GM18907 (cell line): ENCODE results near the gene TRMU.

ENCODE experiments used
- ATAC-seq: cut with Tn5 transposase; IDR thresholded peaks from one replicate; pipeline ENCODE4 v1.9.1; 2021; ENCODE audit warnings: mild to moderate bottlenecking, moderate library complexity; ENCODE audit not compliant: unreplicated experiment

The TRMU gene

DNA sequence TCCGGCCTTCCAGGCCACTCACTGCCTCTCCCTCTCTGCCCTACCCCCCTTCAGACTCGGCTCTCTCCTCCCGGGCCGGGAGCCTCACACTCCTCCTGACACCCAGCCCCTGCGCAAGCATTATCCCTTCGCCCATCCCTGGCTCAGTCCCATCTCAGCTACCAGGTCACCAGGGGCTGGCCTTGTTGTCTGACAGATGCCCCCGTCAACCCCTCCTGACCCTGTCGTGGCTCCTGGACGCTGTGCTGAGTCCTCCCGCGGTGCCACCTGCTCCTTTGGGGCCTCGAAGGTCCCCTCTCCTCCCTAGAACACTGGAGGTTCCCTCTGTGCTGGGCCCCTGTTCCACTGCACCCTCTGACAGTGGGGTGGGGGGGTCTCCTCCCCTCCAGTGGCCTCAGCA is 32.9 kb downstream of the TRMU start:
- ATAC-seq = no peak

DNA sequence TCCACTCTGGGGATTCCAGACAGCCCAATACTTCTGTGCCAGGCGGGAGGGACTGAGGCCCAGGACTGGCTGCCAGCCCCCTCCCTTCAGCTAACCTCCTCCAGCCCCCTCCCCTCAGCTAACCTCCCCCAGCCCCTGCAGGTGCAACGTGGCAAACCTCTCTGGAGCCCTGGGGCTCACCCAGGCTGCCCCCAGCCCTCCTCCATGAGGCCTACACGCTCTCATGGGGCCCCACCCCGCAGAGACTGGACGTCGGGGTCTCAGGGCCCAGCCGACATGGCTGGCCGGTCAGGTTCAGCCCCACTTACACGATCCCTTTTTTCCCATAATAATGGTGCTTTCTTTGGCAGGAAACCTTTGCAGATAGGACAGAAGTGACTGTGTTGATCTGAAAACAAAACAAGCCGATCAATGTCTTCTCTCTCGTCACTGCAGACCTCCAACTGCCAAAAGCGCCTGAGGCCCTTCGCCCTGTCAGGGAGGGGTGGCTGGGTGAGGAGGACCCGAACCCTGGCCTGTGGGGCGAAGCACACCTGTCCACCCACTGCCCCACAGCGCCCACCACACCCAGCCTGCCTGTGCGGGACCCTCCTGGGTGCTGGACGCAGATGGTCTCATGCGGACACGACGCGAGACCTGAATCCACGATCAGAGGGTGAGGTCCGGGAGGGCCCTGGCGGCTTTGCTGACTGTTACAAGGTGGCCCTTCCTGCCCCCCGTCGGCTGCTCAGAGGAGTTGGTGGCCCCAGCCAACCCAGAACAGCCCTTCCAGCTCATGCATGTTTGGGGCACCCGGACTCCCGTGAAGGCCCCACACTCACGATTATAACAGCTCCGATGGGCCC is 33.6 kb downstream of the TRMU start:
- no peak for ATAC-seq

DNA sequence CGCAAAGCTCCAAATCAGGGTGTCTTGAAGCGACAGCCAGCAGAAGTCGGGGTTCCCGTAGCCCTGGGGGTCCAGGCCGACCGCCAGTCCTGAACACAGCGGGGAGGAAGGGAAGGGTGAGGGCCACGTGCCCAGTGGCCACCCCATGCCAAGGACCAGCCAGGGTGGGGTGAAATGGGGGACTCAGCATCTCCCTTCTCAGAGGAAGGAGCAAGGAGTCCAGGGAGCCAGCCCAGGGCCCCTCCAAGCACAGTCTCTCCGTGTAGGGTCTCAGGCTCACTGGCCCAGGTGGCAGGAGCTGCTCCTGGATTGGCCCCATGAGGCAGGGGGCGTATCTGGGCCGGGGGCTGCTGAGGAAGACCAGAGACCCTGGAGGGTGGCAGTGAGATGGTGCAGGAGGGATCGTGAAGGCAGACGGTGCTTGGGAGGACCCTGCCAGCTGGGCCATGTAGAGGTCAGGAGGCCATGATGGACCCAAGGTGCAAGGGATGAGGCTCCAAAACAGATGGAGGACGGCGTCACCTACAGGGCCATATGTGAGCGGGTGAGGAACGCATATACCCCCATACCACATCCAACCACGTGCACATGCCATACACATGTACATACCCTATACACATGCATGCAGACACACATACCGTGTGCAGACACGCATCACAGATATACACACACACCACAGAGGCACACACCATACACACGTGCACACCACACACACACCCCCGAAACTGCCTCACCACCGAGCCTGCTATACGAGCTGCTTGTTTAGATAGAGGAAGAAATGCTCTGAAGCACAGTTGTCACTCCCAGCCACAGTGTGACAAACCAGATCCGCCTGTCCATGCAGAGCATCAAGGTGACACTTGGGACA is 34.4 kb downstream of the TRMU start:
- no peak for ATAC-seq

DNA sequence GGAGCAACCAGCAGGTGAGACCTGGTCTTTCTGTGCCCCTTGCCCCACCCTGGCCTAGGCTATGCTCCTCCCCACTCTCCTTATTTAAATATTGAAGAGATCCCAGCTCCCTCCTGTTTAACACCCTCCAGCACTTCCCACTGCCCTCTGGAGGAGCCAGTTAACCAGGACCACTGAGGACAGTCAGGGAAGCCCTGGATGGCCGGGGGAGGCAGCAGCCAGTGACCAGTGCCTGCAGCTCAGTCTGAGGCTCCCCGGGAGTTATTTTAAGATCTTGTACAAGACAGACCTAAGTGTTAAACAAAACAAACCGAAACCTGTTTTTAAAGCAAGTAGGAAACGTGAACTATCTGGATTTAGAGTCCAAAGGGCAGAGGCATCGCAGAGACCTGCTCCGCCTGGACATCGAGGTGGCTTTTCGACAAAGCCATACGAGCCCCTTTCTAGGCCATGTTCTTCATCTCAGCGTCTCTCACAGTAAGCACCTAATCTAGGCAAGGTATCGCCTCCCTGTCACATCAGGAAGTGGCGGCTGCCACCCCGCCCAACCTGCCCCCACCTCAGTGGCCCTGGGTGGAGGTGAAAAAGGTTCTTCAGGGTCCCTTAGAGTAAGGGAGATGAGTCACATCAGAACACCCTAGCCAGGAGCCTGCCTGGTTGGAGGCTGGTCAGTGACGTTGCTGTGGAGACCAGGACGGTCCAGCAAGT is 35.2 kb downstream of the TRMU start:
- ATAC-seq = no peak

DNA sequence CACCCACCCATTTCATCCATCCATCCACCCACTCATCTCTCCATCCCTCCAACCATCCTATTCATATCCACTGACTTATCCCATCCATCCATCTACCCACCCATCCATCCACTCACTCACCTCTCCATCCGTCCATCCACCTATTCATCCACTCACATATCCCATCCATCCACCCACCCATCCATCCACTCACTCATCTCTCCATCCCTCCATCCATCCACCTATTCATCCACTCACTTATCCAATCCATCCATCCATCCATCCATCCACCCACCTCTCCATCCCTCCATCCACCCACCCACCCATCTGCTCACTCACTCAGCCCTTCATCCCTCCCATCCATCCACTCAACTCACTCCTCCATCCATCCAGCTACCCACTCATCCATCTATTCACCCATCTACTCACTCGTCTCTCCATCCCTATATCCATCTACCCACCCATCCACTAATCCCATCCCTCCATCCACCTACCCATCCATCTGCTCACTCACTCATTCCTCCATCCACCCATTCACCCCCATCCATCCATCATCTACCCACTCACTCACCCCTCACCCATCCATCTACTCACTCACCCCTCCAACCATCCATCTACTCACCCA is 36.2 kb downstream of the TRMU start:
- no peak for ATAC-seq

DNA sequence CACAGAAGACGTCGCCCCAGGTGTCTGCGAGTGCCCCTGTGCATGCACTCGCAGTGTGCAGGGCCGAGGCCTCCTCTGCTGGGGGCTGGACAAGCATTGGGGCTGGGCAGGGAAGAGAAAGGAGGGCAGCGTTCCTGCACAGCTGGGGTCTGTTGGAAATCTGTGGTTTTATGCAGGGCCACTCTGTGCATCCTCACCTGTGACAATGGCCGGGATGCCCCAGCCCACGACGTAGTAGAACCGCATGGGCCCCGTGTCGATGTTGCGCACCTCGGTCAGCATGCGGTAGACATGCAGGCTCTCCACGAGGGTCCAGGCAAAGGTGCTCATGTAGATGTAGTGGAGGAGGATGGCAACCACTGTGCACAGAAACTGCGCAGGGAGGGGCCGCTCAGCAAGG is 37.2 kb downstream of the TRMU start:
- no peak for ATAC-seq

DNA sequence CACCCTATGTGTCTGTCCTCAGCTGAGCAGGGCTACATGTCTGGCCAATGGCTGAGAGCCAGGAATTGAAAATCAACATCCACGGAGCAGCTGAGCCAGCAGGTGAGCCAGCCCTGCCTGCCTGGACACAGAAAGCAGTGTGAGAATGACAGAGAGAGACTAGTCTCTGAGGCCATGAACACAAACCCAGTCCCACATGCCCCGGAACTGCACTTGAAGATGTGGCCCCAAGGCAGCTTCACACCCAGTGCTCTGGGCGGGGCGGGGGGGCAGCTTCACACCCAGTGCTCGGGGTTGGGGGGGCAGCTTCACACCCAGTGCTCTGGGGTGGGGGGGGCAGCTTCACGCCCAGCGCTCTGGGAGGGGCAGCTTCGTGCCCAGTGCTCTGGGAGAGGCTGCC is 37.6 kb downstream of the TRMU start:
- ATAC-seq = no peak

DNA sequence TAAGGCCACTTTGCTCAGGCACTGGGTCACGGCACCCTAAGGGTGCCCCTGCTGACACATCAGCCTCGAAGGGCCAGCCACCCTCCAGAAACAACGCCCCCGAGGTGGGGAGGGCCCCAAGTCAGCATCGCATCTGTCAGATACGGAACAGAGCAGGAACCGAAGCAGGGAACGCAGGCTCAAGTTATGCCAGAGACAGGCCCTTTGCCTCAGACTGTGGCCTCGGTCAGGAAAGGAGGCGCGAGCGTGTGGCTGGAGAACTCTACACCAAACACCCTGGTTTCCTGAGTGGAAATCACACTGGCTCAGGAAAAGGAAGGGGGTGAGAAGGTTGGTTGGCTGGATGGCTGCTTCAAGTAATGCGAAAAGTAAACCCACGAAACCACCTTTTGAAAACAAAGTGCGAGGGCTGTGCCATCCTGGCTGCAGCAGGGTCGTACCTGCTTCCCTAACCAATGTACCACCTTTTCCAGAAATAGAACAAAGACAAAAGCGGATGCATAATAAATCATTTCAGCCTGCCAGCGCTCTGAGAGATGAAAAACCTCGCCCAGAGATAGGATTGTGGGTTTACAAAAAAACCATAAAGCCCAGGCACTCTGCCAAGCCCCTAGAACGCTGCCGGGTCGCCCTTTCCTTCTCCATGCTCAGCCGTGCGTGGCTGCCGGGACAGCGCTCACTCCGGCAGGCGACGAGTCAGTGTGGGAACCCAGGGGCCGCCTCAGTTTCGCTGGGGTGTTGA is 38.6 kb downstream of the TRMU start:
- no peak for ATAC-seq

DNA sequence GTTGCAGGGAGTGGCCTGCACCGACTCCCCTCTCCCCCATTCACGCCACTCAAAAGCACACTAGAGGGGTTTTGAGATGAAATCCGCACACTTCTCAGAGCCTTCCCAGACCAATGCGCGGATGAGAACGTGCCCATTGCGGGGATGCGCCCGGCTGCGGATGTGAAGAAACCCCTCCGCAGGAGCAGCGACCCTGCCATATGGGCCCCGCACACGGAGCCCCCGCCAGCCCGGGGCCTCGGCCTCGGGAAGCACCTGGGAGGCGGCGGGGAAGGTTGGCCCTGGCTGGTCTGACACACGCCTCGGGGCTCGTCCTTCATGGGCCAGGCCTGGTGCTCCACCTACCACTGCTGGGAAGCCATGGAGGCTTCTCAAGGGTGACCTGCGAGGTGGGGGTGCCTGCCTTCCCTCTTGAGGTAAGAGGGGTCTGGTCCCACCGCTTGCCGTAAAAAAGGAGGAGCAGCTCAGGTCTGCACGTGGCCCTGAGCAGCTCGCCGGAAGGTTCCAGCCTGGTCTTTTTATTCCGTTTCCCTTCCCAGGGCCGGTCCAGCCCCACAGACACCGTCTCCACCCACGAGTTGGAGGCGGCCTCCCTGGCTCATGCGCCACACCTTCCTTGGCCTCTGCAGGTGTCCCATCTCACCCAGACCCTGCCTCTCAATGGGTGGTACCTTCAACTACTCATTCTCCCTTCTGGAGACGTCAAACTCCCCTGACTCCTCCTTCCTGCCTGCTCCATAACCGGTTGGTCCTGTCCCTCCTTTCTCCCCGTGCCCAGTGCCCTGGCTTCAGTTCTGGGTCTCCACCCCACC is 39.4 kb downstream of the TRMU start:
- no peak for ATAC-seq

DNA sequence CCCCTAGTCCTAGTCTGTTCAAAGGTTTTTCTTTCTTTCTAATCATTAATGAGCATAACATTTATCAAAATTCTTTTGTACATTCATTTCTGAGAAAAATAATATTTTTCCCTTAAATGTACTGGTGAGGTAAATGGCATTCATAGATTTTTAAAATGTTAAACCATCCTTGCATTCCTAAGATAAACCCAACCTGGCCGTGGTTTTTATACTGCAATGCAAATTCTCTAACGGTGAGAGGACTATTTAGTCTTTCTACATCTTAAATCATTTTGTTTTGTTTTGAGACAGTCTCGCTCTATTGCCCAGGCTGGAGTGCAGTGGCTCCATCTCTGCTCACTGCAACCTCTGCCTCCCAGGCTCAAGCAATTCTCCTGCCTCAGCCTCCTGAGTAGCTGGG is 40.6 kb downstream of the TRMU start:
- ATAC-seq = no peak

DNA sequence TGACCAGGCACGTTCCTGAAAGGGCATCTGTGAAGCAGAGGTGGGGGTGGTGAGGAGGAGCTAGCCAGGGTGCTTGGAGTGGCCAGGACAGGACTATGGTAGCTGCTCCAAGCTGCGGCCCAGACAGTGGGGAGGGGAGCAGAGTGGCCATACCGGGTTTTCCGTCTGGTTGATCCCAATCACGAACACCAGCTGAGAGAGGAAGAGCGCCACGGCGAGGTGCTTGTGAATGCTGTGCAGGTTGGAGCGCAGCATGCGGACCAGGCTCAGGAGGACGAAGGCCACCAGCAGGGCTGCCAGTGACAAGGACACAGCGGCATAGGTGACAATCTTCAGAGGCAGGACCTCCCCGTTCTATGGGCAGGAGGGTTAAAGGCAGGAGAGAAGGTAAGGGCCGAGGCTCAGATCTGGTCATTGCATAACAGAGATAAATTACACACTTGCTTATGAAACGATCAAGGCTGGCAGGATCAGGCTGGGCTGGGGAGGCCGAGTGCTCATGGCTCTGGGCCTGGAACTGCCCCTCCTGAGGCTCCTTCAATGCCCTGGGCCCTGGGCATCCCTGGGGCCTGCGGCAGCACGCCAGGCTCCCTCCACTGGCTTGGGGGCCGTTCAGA is 41.5 kb downstream of the TRMU start:
- no peak for ATAC-seq

DNA sequence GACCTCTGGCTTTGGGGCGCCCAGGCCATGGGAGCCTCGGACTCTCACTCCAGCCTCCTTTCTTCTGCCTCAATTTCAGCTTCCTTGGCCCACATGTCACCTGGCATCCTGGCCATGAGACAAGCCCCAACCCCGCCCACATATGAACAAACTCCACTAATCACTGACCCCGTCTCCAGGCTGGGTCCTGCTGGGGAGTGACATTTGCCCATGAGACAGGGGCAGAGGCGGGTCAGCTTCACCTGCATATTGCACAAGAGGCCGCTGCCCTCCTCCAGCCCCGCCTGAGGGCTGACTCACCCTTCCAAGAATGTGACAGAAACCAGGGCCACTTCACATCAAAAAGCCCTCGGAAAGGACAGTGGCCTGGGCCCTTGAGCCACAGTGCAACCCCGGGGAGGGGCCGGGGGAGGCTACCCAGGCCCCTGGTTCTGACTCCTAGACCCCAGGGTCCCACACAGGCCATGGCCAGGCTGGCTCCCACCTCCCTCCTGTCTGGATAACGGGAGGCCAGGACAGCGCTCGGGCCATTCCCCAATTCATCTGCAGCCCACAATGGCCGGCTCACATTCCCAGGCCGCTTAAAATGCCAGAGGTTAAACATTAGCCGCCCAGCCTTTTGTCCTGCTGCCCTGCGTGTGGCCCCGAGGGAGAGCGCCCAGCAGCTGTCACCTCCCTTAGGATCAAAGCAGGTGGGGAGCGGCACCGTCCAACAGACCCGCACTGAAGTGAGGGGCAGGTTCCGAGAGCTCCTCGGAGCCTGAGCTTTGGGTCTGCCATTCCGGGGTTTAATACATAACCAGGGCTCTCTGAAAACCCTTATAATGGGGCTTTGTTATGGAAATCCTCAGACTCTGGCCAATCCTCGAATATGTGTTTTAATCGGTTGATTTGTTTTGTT is 42.3 kb downstream of the TRMU start:
- ATAC-seq = no peak

DNA sequence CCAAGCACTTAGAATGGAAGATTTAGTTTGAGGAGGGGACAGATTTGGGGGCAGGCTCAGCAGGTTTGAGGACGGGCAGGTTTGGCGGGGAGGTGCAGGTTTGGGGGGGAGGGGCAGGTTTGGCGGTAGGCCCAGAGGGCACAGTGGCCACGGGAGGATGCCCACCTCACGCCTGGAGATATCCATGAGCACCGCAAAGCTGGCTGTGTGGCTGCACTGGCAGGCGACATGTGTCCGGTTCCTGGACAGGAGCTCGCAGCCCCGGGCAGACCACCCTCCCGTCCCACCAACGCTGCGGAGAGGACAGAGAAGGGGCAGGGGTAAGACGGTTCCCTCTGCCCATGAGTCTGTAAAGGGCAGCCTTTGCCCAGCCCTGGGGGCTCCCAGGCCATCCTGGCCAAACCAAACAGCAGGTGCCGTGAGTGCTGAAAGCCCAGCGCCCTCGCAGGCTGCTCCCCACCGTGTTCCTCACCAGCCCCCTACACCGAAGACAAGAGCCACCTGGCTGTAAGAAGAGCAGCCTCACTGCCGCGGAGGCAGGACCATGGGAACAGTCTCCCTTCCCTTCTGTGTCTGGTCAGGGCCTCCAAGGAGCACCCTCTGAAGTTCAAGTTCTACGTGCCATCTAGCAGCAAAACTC is 43.0 kb downstream of the TRMU start:
- no peak for ATAC-seq

DNA sequence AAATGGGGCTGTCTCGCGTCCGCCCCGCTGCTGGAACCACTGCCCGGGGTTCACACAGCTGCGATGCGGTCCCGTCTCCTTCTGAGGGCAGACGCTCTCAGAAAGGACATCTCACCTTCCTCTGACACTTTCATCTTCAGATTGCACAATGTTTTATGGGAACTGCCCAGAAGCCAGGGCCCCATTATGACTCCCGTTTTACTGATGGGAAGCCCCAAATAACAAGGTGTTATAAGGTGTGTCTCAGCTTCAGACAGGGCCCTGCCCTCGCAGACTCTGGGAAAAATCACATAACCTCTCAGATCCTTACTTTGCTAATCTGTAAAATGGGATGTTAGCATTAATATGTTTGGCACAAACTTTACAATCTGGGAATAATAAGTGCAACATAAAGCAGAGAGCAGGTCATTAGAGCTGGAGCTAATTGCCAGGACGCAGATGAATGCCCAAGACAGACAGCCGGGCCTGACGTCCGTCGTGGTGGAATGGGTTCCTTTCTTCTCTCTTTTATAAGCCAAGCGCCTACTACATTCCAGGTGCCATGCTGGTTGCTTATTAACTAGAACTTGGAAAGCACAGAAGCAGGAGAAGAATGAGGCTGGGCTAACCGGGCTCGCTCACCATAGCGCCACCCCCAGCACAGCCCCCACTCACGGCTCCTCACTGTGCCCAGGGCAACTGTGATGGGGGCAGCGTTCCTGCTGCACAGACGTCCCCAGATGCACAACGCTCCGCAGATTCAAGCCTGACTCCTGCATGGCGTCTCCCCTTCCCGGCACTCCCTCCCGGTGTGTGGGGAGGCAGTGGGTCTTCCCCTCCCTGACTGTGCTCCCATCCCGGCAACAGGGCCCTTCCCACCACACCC is 43.8 kb downstream of the TRMU start:
- ATAC-seq = no peak

DNA sequence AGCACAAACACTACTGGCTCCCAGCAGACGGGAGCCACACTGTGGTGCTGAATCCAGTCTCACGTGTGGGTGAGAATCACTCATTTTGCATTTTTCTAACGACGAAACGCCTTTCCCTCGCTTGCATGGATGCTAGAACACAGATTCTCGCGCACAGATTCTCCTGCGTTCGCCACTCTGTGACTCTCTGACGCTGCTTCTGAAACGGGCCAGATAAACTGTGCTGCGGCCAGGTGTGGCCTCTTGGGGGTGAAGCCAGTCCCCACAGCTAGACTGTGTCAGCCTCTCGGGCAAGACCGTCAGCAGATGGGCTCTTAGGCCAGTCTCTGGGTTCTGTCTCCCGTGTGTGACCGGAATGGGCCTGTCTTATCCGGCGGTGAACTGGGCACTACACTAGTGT is 44.6 kb downstream of the TRMU start:
- ATAC-seq = no peak

DNA sequence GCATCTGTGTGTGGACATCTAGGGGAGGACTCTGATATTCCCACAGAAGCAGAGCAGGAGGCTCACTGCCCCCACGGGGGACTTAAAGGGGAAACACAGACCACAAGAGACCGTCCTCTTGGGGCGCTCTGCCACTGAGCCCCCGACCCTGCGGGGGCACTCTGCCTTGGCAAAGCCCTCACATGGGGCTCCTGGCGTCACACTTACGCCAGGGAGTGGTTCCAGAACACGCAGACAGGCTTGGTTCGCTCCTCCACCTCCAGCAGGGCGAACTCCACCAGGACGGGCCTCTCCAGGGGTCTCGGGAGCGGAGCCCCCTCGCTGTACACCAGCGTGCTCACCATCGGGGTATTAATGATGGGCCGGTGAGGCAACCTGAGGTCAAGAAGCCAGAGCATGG is 45.1 kb downstream of the TRMU start:
- ATAC-seq = no peak

DNA sequence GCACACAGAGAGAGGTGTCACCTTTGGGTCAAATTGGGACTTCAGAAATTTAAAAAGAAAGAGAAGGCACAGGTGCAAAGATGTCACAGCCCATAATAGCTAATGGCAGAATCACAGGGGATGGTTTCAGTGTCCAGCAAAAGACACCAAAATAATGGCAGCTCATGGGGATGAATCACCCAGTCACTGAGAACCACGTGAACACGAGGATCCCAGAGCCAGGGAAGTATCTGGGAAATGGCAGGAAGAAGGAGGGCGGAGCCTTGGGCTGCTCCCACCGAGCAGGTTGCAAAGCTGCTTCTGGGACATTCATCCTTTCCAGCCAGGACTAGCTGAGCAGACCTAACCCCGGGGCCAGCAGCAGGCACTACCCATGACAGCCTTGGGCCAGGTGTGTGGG is 45.6 kb downstream of the TRMU start:
- no peak for ATAC-seq
